ENCODE data around the gene DDX4. TPM values are rescaled to one million over a fixed set of nuclear protein-coding genes. Genes with fewer than 3 reads are reported as not detected.
"Not testable (repeated sequence)": the region's sequence is repeated elsewhere in the genome, so short reads cannot be mapped to it uniquely, and the experiment has no call there.

Gene DDX4
- polyA plus RNA-seq (2013, experiment 1 of 2): not detected
- not detected for polyA plus RNA-seq (2013, experiment 2 of 2)

DNA sequence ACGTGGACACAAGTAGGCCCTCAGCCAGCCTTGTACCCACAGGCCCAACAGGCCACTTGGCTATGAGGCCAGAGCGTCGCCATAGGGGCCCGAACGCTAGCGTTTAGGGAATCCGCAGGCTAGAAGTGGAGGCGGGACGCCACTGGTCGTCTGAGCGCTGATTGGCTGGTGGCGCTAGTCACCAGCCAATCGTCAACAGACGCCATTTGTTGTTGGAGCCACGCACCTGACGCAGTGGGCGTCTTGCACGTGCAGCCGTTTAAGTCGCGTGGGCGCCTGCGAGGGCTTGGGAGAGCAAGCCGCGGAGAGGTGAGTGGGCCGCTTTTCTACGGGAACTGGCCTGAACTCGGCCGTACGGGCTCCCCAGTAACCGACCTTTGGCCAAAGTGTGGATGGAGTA lies at the start of gene DDX4:
Gene DDX4 (plus strand): TSS at position 269 of the 400 bp plus-strand sequence. CDS start 903 bp downstream, outside the sequence.
- Histone ChIP-seq H3K4me3 (ENCODE audit: low read length) (no peak within 1 kb of the TSS), H3K27ac (ENCODE audit: low read depth, low read length) (no peak within 1 kb of the TSS), H3K27me3 (ENCODE audit: insufficient read depth, low read length) (no peaks in the 10 kb centered on the region), H3K9ac (ENCODE audit: low read depth, low read length) (no peak within 1 kb of the TSS), H3K9me3 (ENCODE audit: insufficient read depth, low read depth, low read length) (no peaks in the 10 kb centered on the region), H3K4me1 (ENCODE audit: insufficient read depth, low read length) (peaks cover 3% of the 10 kb centered on the region; the same call in 1 of the 2 replicates), H3K36me3 (ENCODE audit: insufficient read depth, low read length) (no peaks in the 10 kb centered on the region)
- 94% methylated on average over 31 of the region's 31 CpGs for WGBS

DNA sequence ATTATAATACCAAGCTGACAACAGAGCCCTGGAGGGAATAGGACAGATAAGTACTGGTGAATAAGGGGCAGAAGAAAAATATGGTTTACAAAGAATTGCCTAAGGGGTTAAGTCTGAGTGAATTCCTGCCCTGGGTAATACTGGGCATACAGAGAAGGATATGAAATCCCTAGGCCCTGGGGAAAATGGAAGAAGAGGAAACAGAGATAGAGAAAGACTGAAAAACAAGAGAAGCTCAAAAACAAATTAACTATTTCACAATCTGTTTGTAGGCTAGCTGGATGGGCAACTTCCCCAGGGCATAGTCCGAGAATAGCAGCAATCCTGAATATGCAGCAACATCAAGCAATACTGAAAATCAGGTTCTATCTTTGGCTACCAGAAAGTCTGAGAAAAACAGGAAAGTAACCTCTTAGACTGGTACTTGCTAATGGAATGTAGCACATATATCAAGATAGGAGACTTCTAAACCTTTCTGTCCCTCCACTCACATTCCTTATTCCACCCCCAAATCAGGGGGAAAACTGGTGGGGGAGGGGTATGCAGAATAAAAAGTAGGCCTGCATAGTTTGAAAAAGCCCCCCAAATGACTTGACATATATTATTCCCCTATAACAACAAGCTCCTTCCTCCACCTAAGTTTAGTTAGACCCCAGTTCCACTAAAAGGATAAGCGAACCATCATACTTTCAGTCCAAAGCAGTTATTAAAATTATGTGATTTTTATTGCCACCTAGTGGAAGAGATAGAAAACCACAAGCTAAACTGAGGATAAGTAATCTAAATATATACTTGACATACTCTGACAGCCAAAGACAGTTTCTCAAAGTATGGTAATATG lies 46.4 kb upstream of the DDX4 start:
- Histone ChIP-seq H3K27ac (ENCODE audit: low read depth, low read length) (no peak overlapping the region), H3K4me1 (ENCODE audit: insufficient read depth, low read length) (peaks cover 16% of the 10 kb centered on the region), H3K9me3 (ENCODE audit: insufficient read depth, low read depth, low read length) (no peaks in the 10 kb centered on the region), H3K4me3 (ENCODE audit: low read length) (no peak overlapping the region), H3K36me3 (ENCODE audit: insufficient read depth, low read length) (no peaks in the 10 kb centered on the region; the same call in 1 of the 2 replicates), H3K9ac (ENCODE audit: low read depth, low read length) (no peak overlapping the region), H3K27me3 (ENCODE audit: insufficient read depth, low read length) (no peaks in the 10 kb centered on the region)
- WGBS: 93% methylated on average over 1 of the region's 2 CpGs

DNA sequence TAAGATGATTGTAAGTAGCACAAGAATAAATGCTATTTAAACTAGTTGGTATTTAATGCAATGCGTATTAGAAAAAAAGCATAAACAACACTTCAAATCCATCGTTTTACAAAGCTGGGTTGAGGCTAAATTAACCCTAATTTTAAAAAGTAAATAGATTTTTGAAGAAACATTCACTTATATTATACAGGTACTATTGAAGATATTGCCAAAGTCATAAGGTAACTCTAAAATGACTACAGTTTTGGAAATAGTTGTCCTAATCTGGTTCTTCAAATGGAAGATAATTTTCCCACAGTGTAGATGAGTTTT lies 45.8 kb upstream of the DDX4 start:
- H3K27me3 ChIP-seq (ENCODE audit: insufficient read depth, low read length): no peaks in the 10 kb centered on the region
- peaks cover 16% of the 10 kb centered on the region for H3K4me1 ChIP-seq (ENCODE audit: insufficient read depth, low read length)
- no peak overlapping the region for H3K9ac ChIP-seq (ENCODE audit: low read depth, low read length)
- WGBS: no CpG with 5 or more reads among the region's 2 CpGs
- H3K36me3 ChIP-seq (ENCODE audit: insufficient read depth, low read length): peaks cover under 1% of the 10 kb centered on the region
- H3K4me3 ChIP-seq (ENCODE audit: low read length): no peak overlapping the region
- H3K9me3 ChIP-seq (ENCODE audit: insufficient read depth, low read depth, low read length): peaks cover under 1% of the 10 kb centered on the region
- no peak overlapping the region for H3K27ac ChIP-seq (ENCODE audit: low read depth, low read length)

DNA sequence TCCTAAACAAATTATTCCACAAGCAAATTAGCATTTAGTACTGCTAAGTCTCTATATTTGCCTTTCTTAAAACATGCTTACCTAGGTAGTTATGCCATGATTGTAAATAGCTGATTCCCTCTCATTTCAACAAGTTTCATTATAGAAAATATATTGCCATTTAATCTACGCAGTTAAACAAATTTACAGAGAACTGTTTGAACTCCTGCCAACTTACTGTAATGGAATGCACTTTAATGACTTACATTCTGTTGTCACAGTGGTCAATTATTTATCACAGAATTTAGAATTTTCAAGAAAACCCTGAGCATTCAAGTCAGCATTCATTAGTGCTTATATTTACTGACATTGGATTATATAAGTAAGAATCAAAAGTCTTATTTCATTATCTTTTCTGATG lies 45.4 kb upstream of the DDX4 start:
- Histone ChIP-seq H3K27me3 (ENCODE audit: insufficient read depth, low read length) (no peaks in the 10 kb centered on the region), H3K36me3 (ENCODE audit: insufficient read depth, low read length) (peaks cover 5% of the 10 kb centered on the region), H3K9ac (ENCODE audit: low read depth, low read length) (no peak overlapping the region), H3K27ac (ENCODE audit: low read depth, low read length) (no peak overlapping the region), H3K4me1 (ENCODE audit: insufficient read depth, low read length) (peaks cover 16% of the 10 kb centered on the region), H3K4me3 (ENCODE audit: low read length) (no peak overlapping the region), H3K9me3 (ENCODE audit: insufficient read depth, low read depth, low read length) (peaks cover 5% of the 10 kb centered on the region)
- WGBS: 100% methylated on average over 1 of the region's 1 CpG

DNA sequence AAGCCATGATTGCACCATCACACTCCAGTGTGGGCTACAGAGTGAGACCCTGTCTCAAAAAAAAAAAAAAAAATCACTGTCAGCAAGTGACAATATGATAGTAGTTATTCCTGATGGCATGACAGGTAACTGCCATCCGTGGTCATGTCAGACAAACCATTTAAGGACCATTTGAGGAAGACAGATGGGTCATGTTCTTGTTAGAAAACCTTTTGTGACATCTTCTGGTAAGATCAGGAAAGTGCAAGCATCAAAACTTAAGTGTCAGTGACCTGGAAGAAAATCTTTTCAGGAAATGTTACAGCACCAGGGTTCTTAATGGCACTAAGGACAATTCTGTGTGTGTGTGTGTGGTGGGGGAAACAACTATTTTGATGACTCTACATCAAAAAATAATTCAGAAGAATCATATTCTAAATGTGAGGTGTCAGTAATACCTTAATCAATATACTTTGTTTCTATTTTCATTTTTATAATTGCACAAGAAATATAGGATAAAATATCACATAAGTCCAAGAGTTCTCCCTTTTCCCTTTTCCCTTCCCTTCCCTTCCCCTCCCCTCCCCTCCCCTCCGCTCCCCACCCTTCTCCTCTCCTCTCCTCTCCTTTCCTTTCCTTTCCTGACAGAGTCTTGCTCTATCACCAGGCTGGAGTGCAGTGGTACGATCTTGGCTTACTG lies 43.6 kb upstream of the DDX4 start:
- no peak overlapping the region for H3K9ac ChIP-seq (ENCODE audit: low read depth, low read length)
- H3K36me3 ChIP-seq (ENCODE audit: insufficient read depth, low read length): peaks cover 19% of the 10 kb centered on the region
- WGBS: 80% methylated on average over 3 of the region's 3 CpGs
- H3K4me1 ChIP-seq (ENCODE audit: insufficient read depth, low read length): peaks cover 16% of the 10 kb centered on the region
- H3K9me3 ChIP-seq (ENCODE audit: insufficient read depth, low read depth, low read length): peaks cover 15% of the 10 kb centered on the region
- H3K4me3 ChIP-seq (ENCODE audit: low read length): no peak overlapping the region
- H3K27me3 ChIP-seq (ENCODE audit: insufficient read depth, low read length): no peaks in the 10 kb centered on the region
- H3K27ac ChIP-seq (ENCODE audit: low read depth, low read length): no peak overlapping the region

DNA sequence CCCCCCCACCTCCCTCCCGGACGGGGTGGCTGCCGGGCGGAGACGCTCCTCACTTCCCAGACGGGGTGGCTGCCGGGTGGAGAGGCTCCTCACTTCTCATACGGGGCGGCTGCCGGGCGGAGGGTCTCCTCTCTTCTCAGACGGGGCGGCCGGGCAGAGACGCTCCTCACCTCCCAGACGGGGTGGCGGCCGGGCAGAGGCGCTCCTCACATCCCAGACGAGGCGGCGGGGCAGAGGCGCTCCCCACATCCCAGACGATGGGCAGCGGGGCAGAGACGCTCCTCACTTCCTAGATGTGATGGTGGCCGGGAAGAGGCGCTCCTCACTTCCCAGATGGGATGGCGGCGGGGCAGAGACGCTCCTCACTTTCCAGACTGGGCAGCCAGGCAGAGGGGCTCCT lies 41.2 kb upstream of the DDX4 start:
- 96% methylated on average over 27 of the region's 31 CpGs for WGBS
- Histone ChIP-seq H3K9me3 (ENCODE audit: insufficient read depth, low read depth, low read length) (peaks cover 15% of the 10 kb centered on the region), H3K36me3 (ENCODE audit: insufficient read depth, low read length) (peaks cover 21% of the 10 kb centered on the region)
- not testable (repeated sequence) for H3K4me3 ChIP-seq (ENCODE audit: low read length); H3K9ac ChIP-seq (ENCODE audit: low read depth, low read length); H3K27ac ChIP-seq (ENCODE audit: low read depth, low read length); H3K27me3 ChIP-seq (ENCODE audit: insufficient read depth, low read length); H3K4me1 ChIP-seq (ENCODE audit: insufficient read depth, low read length)

DNA sequence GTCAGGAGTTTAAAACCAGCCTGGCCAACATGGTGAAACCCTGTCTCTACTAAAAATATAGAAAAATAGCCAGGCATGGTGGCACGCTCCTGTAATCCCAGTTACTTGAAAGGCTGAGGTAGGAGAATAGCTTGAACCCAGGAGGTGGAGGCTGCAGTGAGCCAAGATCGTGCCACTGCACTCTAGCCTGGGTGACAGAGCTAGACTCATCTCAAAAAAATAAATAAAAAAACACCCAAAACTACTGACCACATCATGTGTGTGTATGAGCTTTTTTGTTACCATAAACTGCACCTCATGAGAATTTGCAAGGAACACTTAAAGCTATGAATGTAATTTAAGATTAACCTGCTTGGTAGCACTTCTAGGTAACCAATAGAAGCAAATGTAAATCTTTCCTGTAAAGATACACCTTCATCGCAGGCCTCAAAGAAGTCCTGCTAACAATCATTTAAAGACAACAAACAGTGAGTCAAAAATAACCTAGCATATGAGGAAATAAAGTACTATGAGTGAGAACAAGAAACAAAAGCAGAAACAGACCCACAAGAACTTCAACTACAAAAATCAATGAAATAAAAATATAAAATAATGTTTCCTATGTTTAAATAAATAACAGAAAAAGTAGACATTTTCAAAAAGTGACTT lies 38.7 kb upstream of the DDX4 start:
- no peaks in the 10 kb centered on the region for H3K4me1 ChIP-seq (ENCODE audit: insufficient read depth, low read length)
- no peak overlapping the region for H3K9ac ChIP-seq (ENCODE audit: low read depth, low read length)
- no peaks in the 10 kb centered on the region for H3K27me3 ChIP-seq (ENCODE audit: insufficient read depth, low read length)
- H3K36me3 ChIP-seq (ENCODE audit: insufficient read depth, low read length): peaks cover 35% of the 10 kb centered on the region
- peaks cover 15% of the 10 kb centered on the region for H3K9me3 ChIP-seq (ENCODE audit: insufficient read depth, low read depth, low read length)
- no peak overlapping the region for H3K4me3 ChIP-seq (ENCODE audit: low read length)
- 90% methylated on average over 3 of the region's 3 CpGs for WGBS
- H3K27ac ChIP-seq (ENCODE audit: low read depth, low read length): no peak overlapping the region

DNA sequence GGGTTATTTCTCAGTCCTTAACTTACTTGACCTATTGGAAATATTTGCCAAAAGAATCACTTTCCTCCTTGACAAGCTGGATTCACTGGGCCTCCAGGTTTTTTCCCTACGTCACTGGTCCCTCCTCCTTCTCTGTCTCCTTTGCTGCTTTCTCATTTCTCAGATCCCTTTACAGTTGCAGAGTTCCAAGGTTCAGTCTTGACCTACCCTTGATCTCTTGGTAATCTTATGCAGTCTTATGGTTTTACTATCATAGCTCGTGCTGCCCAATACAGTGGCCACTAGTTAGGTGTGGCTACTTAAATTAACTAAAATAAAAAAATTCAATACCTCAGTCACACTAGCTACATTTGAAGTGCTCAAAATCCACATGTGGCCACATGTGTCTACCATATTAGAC lies 37.1 kb upstream of the DDX4 start:
- no peak overlapping the region for H3K9ac ChIP-seq (ENCODE audit: low read depth, low read length)
- WGBS: 97% methylated on average over 2 of the region's 2 CpGs
- no peaks in the 10 kb centered on the region for H3K27me3 ChIP-seq (ENCODE audit: insufficient read depth, low read length)
- H3K4me1 ChIP-seq (ENCODE audit: insufficient read depth, low read length): no peaks in the 10 kb centered on the region
- no peak overlapping the region for H3K4me3 ChIP-seq (ENCODE audit: low read length)
- H3K9me3 ChIP-seq (ENCODE audit: insufficient read depth, low read depth, low read length): peaks cover 15% of the 10 kb centered on the region
- H3K27ac ChIP-seq (ENCODE audit: low read depth, low read length): no peak overlapping the region
- peaks cover 36% of the 10 kb centered on the region for H3K36me3 ChIP-seq (ENCODE audit: insufficient read depth, low read length)

DNA sequence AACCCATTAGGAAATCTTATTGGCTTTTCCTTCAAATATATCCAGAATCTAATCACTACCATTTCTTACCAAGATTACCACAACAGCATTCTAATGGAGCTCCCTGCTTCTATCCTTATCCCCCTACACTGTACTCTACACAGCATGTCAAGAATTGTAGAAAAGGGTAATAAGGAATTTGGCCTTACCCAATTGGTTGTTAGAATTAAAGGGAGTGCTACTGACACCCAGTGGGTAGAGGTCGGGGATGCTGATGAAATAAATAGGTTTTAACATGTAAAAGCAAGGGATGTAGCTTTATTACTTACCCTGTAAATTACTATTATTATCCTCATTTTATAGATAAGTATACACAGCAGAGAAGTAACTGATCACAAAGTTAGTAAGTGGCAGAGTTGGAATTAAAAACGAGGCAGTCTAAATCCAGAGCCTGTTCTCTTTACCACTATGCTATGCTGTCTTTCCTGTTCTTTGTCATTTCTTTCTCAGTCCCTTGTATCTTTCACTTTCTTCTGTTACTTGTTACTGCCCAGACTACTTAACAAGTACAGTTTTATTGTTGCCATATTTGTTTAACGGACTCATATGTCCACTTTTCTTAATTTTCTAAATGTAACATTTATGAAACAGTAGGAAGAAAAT lies 36.3 kb upstream of the DDX4 start:
- Histone ChIP-seq H3K27me3 (ENCODE audit: insufficient read depth, low read length) (no peaks in the 10 kb centered on the region), H3K4me1 (ENCODE audit: insufficient read depth, low read length) (no peaks in the 10 kb centered on the region), H3K27ac (ENCODE audit: low read depth, low read length) (no peak overlapping the region), H3K9ac (ENCODE audit: low read depth, low read length) (no peak overlapping the region), H3K4me3 (ENCODE audit: low read length) (no peak overlapping the region), H3K36me3 (ENCODE audit: insufficient read depth, low read length) (peaks cover 36% of the 10 kb centered on the region), H3K9me3 (ENCODE audit: insufficient read depth, low read depth, low read length) (peaks cover 15% of the 10 kb centered on the region)
- WGBS: 87% methylated on average over 2 of the region's 3 CpGs

DNA sequence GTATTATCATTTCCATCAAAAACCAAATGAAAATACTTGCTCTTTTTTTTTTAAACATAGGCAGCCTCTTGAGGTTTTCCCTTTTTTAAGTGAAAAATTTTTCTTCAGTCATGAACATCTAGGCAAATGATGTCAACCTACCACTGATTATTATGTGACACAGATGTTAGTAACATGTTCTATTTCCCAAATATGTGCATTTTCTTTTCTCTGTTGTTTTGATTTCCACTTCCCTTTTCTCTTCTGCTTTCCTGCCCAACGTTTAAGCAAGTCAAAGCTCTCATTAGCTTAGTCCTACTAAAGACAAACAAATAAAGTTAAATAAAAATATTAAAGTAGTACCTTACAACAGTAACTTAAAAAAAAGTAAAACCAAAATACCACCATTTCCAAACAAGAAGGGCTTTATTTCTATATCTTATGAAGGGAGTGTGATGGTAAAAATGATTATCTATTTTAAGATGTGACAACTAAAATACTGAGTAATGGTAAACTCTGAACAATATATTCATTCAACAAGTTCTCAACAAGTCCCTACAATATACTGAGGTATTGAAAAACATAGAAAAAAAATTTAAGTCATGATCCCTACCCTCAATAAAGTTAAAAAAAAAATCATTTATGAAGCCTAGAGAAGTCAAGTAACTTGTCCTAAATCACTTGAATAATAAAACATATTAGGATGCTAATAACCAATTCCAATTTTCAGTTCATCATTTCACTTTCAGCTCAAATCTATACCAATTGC lies 35.1 kb upstream of the DDX4 start:
- Histone ChIP-seq H3K9ac (ENCODE audit: low read depth, low read length) (no peak overlapping the region), H3K4me1 (ENCODE audit: insufficient read depth, low read length) (no peaks in the 10 kb centered on the region), H3K27me3 (ENCODE audit: insufficient read depth, low read length) (no peaks in the 10 kb centered on the region), H3K4me3 (ENCODE audit: low read length) (no peak overlapping the region), H3K36me3 (ENCODE audit: insufficient read depth, low read length) (peaks cover 34% of the 10 kb centered on the region), H3K9me3 (ENCODE audit: insufficient read depth, low read depth, low read length) (peaks cover 7% of the 10 kb centered on the region), H3K27ac (ENCODE audit: low read depth, low read length) (no peak overlapping the region)
- 63% methylated on average over 1 of the region's 1 CpG for WGBS

All from HUES64 (cell line).